ENCODE data around the gene COL18A1.

COL18A1 gene

GRCh38 chr21:45383615-45384201 lies 21.3 kb upstream of the COL18A1 start:
- no peak for DNase-seq

- no peak for DNase-seq
Observed at GRCh38 chr21:45384656-45385548, 20.1 kb upstream of the COL18A1 start.

- DNase-seq: no peak
Observed at GRCh38 chr21:45385549-45386050, 19.4 kb upstream of the COL18A1 start.

DNA sequence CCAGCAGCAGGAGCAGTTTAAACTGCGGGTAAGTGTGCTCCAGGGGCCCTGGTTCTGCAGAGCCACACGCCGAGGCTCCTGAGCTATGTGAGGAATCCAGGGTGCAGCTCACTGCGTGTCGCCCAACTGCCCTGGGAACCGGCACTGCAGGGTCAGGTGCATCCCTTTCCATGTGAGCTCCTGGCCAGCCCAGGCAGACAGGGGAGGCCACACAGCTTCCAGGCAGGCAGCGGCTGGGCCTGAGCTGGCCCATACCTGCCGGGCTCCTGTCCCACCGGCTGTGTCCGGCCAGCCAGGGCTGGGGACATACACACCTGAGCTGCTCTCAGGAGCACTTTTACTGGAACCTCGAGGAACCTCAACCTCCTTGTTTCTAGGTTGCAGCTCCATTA lies 18.6 kb upstream of the COL18A1 start:
- DNase-seq: no peak

GRCh38 chr21:45386728-45387371 lies 18.1 kb upstream of the COL18A1 start:
- DNase-seq: no peak

- DNase-seq: no peak
Observed at GRCh38 chr21:45387506-45387905, 17.5 kb upstream of the COL18A1 start.

DNA sequence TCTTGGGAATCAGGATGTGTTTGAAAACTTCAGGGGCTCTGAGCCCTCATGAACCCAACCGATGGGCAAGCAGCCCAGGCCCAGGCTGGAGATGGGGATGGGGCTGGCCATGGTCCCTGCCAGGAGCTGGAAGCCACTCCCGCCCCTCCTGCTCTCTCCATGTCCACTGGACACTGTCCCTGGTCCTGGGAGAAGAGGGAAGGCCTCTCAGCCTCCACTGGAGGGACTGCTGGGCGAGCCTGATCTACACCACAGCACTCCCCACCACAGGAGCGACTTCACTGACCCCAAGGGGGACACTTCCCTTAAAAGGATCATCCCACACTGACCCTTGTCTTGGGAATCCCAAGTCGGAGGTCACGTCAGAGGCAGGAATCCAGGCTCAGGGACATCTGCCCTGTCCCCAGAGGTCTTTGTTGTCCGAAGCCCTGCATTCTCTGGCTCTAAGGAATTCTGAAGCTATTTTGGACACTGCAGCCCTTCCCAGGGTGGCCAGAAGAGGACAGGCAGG lies 16.9 kb upstream of the COL18A1 start:
- DNase-seq: no peak

DNA sequence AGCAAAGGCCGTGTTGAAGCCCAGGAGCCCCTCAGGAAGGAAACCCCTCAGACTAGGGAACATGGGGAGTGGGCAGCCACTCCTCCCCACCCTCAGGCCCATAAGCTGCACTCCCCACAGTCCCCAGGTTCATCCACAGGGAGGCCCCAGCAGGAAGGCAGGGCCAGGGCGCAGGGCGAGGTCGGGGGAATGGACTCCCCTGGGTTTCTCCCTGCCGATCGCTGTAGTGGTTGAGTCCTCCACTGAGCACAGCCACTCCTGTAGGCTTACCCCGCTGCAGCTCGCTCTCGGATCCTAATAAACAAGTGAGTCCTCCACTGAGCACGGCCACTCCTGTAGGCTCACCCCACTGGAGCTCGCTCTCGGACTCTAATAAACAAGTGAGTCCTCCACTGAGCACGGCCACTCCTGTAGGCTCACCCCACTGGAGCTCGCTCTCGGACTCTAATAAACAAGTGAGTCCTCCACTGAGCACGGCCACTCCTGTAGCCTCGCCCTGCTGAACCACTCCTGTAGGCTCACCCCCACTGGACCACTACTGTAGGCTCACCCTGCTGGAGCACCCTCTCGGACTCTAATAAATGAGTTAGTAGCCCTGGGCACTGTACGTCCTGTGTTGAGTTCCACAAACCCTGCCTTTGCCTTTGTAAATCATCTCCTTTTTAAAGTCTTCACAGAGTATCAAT lies 16.2 kb upstream of the COL18A1 start:
- no peak for DNase-seq

GRCh38 chr21:45390121-45390751 lies 14.7 kb upstream of the COL18A1 start:
- DNase-seq: no peak

DNA sequence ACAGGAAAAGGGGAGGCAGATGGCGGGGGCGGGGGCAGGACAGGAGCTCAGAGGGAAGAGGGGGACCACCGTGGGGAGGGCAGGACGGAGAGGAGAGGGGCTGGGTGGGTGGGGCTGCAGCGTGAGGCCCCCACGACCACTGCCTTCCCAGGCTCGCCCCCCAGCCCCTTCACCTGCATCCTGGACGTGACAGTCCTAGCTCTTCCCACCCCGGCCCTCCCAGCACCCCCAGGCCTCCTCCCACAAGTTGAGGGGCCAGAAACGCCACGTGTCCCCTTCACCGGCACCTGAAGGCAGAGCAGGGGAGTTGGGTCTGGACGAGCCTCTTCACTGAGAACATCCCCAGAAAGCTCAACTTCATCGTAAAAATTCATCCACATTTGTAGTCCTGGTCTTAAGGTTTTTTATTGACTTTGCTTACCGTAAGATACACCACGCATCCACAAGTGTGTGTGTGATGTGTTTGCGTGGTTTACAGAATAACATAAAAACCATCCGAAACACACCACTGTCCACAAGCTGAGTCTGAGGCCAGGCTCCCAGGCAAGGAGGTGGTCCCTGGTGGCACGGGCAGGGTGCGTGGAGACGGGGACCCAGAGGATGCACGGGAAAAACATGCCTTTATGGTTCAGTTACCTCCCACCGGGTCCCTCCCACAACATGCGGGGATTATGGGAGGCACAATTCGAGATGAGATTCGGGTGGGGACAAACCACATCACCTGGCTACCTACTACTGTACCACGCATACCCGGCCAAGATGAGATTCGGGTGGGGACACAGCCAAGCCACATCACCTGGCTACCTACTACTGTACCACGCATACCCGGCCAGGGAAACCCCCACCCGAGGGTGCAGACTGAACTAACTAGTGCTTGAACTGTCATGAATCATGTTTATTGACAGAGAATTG lies 13.9 kb upstream of the COL18A1 start:
- DNase-seq: no peak

GRCh38 chr21:45391743-45392572 lies 13.0 kb upstream of the COL18A1 start:
- no peak for DNase-seq

- DNase-seq: no peak
Observed at GRCh38 chr21:45392573-45392971, 12.4 kb upstream of the COL18A1 start.

- DNase-seq: no peak
Observed at GRCh38 chr21:45393021-45393420, 11.9 kb upstream of the COL18A1 start.

DNA sequence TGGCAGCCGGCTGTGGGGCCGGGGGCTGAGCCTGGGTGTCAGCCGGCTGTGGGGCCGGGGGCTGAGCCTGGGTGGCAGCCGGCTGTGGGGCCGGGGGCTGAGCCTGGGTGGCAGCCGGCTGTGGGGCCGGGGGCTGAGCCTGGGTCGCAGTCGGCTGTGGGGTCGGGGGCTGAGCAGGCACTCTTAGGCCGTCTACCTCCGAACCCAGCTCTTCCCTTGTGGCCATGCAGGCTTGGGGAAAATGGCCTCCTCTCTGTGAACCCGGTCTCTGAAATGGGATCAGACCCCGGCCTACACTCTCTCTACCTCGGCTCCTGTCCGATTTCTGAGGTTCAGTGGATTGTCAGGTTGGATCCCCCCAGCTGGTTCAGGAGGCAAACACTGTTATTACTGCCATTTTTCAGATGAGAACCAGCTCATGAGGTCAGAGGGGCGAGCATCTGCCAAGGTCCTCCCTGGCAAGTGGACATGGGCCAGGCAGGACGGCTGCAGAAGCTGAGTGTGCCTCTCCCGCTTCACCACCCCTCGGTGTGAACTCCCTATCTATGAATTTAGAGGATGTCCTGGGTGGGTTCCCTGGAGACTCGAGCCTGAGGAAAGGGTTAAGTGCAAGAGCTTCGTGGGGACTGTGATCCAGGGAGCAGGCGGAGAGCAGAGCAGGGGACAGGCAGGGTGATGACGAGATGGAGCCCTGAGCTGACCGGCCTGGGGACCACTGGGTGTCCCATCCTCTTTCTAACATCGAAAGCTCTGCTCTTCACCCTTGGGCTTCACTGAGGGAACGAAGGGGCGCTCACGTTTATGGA lies 10.9 kb upstream of the COL18A1 start:
- no peak for DNase-seq

- DNase-seq: no peak
Observed at GRCh38 chr21:45396620-45396995, 8.4 kb upstream of the COL18A1 start.

- DNase-seq: no peak
Observed at GRCh38 chr21:45397381-45397780, 7.6 kb upstream of the COL18A1 start.

- no peak for DNase-seq
Observed at GRCh38 chr21:45401054-45401518, 3.9 kb upstream of the COL18A1 start.

DNA sequence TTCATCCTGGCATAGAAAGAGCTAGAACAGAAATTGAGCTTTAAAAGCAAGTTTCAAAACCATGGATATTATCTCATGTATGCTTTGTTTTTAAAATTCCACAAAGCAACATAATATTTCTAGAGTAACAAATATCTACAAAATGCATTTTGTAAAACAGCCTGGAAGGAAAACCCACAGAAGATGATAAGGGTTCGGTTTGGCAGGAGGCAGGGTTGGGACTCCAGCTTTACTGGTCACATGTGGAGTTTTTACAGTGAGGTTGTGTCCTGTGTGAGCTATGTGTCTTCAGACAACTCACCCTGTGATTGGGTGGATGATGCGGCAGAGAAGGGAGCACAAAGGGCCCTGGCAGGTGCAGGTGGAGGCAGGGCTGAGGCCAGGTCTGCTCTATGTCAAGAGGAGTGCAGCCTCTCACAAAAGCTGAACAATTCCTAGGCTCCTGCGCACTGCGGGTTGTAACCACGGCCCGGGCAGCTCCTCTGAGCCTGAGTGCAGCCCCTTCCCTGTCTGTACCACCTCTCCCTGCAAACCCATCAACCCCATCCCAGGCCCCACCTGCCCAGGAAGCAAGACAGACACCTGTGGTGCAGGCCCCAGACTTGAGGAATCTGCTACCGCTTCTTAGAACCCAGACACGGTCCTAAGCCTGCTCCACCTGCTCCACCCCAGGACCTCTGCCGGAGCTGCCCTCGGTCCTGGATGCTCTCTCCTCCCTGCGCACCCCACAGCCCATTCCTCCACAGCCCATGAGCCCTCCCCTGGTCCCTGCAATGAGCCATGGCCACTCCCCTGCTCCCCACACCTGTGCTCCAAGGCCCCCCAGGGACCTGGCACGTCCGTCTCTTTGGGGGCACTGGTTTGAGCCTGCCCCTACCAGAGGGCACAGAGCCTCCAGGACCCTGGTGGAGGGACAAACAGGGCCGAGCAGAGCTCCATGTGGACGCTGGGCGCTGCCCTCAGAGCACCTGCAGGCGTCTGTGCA lies 2.8 kb upstream of the COL18A1 start:
- DNase-seq: no peak

Data from CD4-positive, alpha-beta T cell treated with Interleukin-10 for 1 hour (primary cell).